ENCODE data around the gene P2RY11.

Gene P2RY11

GRCh38 chr19:10093295-10094186, 18.0 kb upstream of the P2RY11 start:
- no peak for DNase-seq

- no peak for DNase-seq
These were observed 15.9 kb upstream of the P2RY11 start for GRCh38 chr19:10095622-10095947.

- peak; percentile 89 to 97 (median 96) for DNase-seq
These were observed 15.4 kb upstream of the P2RY11 start for GRCh38 chr19:10095948-10096614.

GRCh38 chr19:10096615-10096963, 14.9 kb upstream of the P2RY11 start:
- DNase-seq: peak in 1 of 3 experiments; percentile 87

DNA sequence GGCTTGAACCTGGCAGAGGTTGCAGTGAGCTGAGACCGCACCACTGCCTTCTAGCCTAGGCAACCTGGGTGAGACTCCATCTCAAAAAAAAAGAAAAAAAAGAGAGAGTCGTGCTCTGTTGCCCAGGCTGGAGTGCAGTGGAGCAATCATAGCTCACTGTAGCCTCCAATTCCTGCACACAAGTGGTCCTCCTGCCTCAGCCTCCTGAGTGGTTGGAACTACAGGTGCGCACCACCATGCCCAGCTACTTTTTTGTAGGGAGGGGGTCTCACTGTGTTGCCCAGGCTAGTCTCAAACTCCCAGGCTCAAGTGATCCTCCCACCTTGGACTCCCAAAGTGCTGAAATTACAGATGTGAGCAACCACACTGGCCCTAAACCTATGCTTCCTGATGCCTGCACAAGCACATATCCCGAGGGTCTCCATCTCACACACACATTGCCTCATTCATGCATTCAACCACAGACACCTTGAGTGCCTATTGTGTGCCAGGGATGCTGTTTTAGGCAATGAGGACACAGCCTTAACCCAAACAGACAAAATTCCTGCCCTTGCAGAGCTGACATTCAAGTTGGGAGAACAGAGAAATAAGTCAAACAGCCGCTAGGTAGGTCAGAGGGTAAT, 11.2 kb upstream of the P2RY11 start:
- DNase-seq: no peak

DNA sequence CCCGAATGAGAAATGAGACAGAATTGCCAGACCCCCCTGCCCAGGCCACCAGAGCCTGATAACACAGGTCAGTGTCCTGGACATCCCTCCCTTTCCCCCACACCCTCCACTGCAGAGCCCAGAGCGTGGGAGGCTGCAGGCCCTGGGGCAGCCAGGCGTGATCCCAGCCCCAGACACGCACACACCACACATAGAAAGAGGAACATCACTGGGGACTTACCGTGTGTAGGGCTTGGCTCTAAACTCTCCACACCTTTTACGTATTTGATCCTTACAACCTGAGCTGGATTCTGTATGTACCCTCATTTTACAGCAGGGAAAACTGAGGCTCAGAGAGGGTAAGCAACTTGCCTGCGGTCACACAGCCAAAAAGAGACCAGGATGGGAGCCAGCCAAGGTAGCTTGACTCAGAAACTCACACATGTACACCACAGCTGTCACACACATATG, 8.7 kb upstream of the P2RY11 start:
- no peak for DNase-seq

DNA sequence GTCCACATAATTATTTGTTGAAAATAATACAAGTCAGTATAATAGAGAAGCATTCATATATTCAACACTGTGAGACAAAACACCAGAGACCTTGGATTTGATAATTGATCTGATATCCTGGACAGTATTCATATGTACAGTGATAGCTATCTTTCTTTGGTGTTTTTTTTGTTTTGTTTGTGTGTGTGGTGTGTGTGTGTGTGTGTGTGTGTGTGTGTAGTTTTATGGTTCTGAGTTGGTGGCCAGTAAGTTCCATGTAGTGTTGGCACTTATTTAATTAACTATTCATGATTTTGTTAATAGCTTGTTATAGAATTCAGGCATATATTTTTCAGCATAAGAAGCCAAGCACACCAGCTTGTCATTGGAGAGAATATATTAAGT, 7.4 kb upstream of the P2RY11 start:
- no peak for DNase-seq

DNA sequence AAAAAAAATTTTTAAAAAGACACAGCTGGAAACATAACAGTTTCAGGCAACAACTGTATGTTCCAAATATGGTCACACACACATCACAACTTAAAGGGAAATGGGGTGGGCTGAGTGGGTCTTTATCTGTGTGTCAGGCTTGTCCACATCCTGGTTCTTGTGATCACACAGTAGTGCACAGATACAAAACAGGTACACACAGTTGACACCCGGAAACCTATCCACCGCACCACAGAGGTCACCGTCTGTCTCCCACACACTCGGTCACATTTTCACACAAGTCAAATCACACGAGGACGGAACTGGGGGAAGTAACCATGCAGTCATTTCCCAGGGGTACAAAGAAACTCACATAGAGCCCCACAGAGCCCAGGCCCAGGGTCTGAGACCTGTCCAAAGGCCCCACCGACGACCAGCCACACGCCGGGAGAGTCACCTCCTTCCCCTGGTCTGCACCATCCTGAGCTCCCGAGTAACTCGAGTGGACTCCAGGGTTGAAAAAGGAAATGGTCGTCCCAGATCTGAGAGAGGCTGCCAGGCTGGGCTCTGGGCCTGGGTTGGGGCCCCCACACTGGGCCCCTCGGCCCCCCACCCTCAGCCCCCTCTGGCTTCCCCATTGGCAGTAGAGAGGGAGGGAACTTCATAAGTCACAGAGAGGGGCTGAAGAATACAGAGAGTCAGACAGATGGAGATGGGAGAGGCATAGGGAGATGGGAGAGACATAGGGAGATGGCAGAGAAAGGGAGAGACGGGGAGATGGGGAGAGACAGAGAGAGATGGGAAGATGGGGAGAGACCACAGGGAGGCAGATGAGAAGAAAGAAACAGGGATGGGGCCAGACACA, 6.6 kb upstream of the P2RY11 start:
- DNase-seq: no peak

GRCh38 chr19:10105509-10106099, 5.9 kb upstream of the P2RY11 start:
- no peak for DNase-seq

DNA sequence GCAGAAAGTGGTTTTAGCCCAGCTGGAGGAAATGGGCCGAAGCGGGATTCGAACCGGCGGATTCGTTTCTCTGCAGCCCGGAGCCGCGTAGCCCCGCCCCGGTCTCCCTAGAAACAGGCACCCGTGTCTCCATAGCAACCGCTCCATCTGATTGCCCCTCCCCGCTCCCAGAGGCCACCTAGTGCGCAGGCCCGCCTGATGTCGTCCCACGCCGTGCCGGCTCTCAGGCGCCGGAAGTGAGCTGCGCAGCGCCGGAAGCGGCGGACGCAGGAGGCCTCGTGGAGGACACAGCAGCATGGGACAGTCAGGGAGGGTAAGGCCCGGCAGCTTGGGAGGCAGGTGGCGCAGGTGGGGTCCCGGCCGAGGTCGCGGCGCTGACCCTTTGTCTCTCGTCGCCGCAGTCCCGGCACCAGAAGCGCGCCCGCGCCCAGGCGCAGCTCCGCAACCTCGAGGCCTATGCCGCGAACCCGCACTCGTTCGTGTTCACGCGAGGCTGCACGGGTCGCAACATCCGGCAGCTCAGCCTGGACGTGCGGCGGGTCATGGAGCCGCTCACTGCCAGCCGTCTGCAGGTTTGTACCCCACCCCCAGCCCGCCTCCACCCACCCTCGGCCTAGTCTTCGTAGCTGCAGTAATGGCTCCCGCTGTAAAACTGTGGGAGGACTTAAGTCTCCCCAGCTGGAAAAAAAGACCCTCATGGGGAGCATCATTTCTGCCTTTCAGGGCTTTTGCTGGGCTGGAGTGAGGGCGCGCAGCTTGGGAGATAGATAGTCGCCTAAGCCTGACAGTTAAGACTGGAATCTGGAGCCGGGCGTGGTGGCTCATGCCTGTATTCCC, 5.2 kb upstream of the P2RY11 start, which contains the start of gene PPAN:
Gene PPAN (plus strand): TSS at position 263 of the 837 bp plus-strand sequence. CDS start 33 bp downstream, at position 296.
- peak; percentile 92 to 99 (median 97) for DNase-seq

GRCh38 chr19:10107254-10107653, 4.2 kb upstream of the P2RY11 start:
- DNase-seq: no peak

- DNase-seq: no peak
These were observed 3.6 kb upstream of the P2RY11 start for GRCh38 chr19:10107817-10108367.

GRCh38 chr19:10109528-10109927, 2.0 kb upstream of the P2RY11 start:
- DNase-seq: no peak

DNA sequence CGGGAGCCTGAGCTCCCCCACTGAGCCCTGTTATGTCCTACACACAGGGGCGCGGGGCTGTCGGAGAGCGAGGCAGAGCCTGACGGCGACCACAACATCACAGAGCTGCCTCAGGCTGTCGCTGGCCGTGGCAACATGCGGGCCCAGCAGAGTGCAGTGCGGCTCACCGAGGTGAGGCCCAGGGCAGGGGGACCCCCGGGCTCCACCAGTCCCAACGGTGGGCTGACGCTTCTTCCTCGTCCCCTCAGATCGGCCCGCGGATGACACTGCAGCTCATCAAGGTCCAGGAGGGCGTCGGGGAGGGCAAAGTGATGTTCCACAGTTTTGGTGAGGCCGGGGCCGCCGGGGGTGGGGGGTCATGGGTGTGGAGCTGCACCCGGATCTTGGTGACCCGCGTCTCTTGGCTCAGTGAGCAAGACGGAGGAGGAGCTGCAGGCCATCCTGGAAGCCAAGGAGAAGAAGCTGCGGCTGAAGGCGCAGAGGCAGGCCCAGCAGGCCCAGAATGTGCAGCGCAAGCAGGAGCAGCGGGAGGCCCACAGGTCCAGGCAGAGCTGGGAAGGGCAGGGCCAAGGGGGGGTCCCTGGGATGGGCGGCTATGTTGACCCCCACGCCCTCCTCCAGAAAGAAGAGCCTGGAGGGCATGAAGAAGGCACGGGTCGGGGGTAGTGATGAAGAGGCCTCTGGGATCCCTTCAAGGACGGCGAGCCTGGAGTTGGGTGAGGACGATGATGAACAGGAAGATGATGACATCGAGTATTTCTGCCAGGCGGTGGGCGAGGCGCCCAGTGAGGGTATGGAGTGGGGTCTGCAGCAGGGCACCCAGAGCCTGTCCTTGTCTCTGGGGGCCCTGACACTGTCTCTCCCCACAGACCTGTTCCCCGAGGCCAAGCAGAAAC, 1.2 kb upstream of the P2RY11 start:
- no peak for DNase-seq

DNA sequence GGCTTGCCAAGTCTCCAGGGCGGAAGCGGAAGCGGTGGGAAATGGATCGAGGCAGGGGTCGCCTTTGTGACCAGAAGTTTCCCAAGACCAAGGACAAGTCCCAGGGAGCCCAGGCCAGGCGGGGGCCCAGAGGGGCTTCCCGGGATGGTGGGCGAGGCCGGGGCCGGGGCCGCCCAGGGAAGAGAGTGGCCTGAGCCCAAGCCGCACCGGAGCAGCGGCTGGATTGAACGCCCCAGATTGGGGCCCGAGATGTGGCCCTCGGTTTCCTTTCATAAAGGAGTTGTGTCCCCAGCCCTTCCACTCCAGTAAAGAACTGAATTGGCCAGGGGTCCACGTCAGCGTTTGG, 548 bp upstream of the P2RY11 start:
- no peak for DNase-seq

GRCh38 chr19:10112037-10112761, 706 bp downstream of the P2RY11 start:
- DNase-seq: no peak

DNA sequence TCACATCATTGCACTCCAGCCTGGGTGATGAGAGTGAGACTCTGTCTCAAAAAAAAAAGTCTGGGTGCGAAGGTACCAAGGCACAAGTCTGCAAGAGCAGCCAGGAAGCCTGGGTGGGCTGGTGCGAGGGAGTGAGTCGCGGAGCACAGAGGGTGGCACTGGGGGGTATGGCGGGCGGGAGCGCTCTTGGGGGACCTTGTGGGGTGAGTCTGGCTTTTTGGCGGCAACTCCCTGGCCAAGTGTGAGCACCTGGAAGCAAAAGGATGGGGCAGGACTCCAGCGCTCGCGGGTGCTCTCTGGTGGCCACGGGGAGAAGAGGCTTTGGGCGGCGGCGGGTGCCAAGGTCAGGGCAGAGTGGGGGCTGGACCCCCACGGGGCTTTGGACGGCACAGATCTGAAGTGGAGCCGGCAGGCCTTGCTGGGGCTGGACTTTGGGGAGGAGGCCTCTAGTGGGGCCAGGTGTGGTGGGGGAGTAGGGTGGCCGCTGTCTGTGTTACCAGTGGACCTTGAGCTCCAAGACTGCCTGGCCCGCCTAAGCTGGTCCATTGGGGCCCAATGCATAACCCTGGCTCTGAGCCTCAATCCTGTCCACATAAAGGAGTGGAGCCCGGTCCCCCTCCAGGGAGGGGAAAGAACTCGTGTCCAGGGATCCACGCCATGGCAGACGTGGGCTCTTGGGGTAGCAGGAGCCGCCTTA, 1.6 kb downstream of the P2RY11 start:
- peak; percentile 2 to 48 (median 38) for DNase-seq

- DNase-seq: peak in 1 of 3 experiments; percentile 33
These were observed 2.1 kb downstream of the P2RY11 start for GRCh38 chr19:10113592-10113963.
